Measurements from ENCODE around the gene FYN. TPM values are rescaled to one million over a fixed set of nuclear protein-coding genes. Genes with fewer than 3 reads are reported as not detected.

FYN gene
- total and polyA plus RNA-seq, 2 of the 4 experiments (the other 2 are of a cell fraction) = 30.8 to 36.4 TPM

DNA sequence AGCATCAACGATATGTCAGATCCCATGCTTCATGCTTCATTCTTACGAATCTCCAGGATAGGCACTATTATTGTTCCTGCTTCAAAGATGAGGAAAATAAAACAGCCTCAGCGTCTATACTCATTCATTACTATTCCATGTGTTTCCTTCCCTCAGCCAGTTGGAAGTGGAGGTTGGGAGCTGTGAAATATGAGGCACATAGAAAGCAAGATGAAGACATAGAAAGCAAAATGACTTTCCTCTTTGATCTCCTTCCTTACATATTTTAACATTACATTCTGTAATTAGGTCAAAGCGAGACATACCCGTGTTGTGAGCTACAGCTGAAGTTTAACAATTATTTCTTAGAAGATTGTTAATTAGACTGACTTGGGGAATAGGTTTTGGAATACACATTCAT lies 125.4 kb downstream of the FYN start:
- no peak for ATAC-seq (ENCODE audit: low read depth)
- dilution Hi-C loops (cut with HindIII; ENCODE audit: low sequenced_read_pairs, unreplicated experiment) (no loop called here), intact Hi-C loops (cut with micrococcal nuclease) (no loop called here), in situ Hi-C loops (cut with MboI; ENCODE audit: low sequenced_read_pairs) (no loop called here)
- Histone ChIP-seq H3K9me3 (ENCODE audit: control insufficient read depth, insufficient read depth, low read length) (no peaks in the 10 kb centered on the region), H2BK120ac (ENCODE audit: low read depth, low read length) (no peak overlapping the region), H4K91ac (ENCODE audit: insufficient read depth, low read depth, low read length) (no peak overlapping the region), H2BK20ac (ENCODE audit: low read depth, low read length) (no peak overlapping the region), H3K27me3 (ENCODE audit: control insufficient read depth, insufficient read depth, low read length) (no peaks in the 10 kb centered on the region), H3K56ac (ENCODE audit: extremely low read depth, insufficient read depth, low read length) (no peak overlapping the region), H3K4me3 (ENCODE audit: insufficient read depth, low read depth, low read length) (no peak overlapping the region), H3K14ac (replicated peaks; ENCODE audit: low read depth, low read length) (no peak overlapping the region), H3K9me1 (ENCODE audit: insufficient read depth, low read length) (peaks cover 9% of the 10 kb centered on the region), H3K27ac (ENCODE audit: insufficient read depth, low read length) (no peak overlapping the region), H2AK5ac (ENCODE audit: low read depth, low read length) (no peak overlapping the region), H3K79me1 (ENCODE audit: low read depth in 1 of 2, low read length in 2 of 2) (peaks cover 9 to 19% of the 10 kb centered on the region in 2 experiments; a peak in 3 of 4 replicates), H3K4ac (ENCODE audit: low read depth, low read length) (no peak overlapping the region), H4K8ac (ENCODE audit: low read depth in 2 of 2, low read length in 2 of 2) (no peak overlapping the region), H3K9ac (ENCODE audit: low read depth, low read length) (no peak overlapping the region), H3K4me2 (ENCODE audit: low read depth, low read length) (no peak overlapping the region), H2AFZ (replicated peaks; ENCODE audit: low read length, poor library complexity) (no peak overlapping the region), H4K20me1 (ENCODE audit: insufficient read depth, low read length) (no peaks in the 10 kb centered on the region), H3K4me1 (ENCODE audit: control insufficient read depth, insufficient read depth, low read length) (peaks cover 2% of the 10 kb centered on the region; the same call in 1 of the 2 replicates), H4K5ac (ENCODE audit: low read depth, low read length) (no peak overlapping the region), H3K23ac (ENCODE audit: low read depth, low read length) (no peak overlapping the region), H2AK9ac (replicated peaks; ENCODE audit: low read depth, low read length, poor library complexity) (no peak overlapping the region), H3K18ac (ENCODE audit: low read depth, low read length) (no peak overlapping the region), H2BK5ac (ENCODE audit: low read depth, low read length, poor library complexity, severe bottlenecking) (no peak overlapping the region), H3K36me3 (ENCODE audit: control insufficient read depth, insufficient read depth, low read length) (no peaks in the 10 kb centered on the region), H2BK15ac (ENCODE audit: low read depth, low read length) (no peak overlapping the region)
- TF ChIP-seq, protein P1, sequence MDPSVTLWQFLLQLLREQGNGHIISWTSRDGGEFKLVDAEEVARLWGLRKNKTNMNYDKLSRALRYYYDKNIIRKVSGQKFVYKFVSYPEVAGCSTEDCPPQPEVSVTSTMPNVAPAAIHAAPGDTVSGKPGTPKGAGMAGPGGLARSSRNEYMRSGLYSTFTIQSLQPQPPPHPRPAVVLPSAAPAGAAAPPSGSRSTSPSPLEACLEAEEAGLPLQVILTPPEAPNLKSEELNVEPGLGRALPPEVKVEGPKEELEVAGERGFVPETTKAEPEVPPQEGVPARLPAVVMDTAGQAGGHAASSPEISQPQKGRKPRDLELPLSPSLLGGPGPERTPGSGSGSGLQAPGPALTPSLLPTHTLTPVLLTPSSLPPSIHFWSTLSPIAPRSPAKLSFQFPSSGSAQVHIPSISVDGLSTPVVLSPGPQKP (IDR thresholded peaks at IDR 0.05; ENCODE audit: borderline replicate concordance, low read depth, low read length) = no peak
- TF ChIP-seq RCOR1 (IDR thresholded peaks at IDR 0.05; ENCODE audit: insufficient replicate concordance, low read length) = no peak
- TF ChIP-seq RFX5 (IDR thresholded peaks at IDR 0.05; ENCODE audit: low read depth, low read length) = no peak
- TF ChIP-seq POLR2A (IDR thresholded peaks at IDR 0.05; ENCODE audit: low read depth, low read length) = no peak
- no peak for TF ChIP-seq RAD21 (IDR thresholded peaks at IDR 0.05; ENCODE audit: low read length)
- TF ChIP-seq, protein P2, sequence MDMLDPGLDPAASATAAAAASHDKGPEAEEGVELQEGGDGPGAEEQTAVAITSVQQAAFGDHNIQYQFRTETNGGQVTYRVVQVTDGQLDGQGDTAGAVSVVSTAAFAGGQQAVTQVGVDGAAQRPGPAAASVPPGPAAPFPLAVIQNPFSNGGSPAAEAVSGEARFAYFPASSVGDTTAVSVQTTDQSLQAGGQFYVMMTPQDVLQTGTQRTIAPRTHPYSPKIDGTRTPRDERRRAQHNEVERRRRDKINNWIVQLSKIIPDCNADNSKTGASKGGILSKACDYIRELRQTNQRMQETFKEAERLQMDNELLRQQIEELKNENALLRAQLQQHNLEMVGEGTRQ (IDR thresholded peaks at IDR 0.05; ENCODE audit: low read depth, low read length) = no peak
- no peak for TF ChIP-seq FOS (IDR thresholded peaks at IDR 0.05; ENCODE audit: low read depth, low read length)
- TF ChIP-seq CTCF (conservative IDR thresholded peaks at IDR 0.05; ENCODE audit: low read depth, low read length) = no peak
- no peak for TF ChIP-seq SMC3 (IDR thresholded peaks at IDR 0.05; ENCODE audit: low read depth, low read length)
- no peak for TF ChIP-seq MAFK (IDR thresholded peaks at IDR 0.05; ENCODE audit: low read depth, low read length)
- no peak for TF ChIP-seq CHD1 (IDR thresholded peaks at IDR 0.05; ENCODE audit: low read depth, low read length)
- no peak for TF ChIP-seq CEBPB (IDR thresholded peaks at IDR 0.05; ENCODE audit: low read depth, low read length)
- 100% methylated on average over 1 of the region's 5 CpGs; no CpG with 5 or more reads in 1 of the 2 experiments for WGBS, 2 experiments (ENCODE audit: extremely low coverage in 2 of 2, insufficient read length in 1 of 2)
- CTCF ChIA-PET = interaction anchor here (1.2 kb wide), 1 partner anchor 14 kb away, joined by 3 read pairs; no protein-coding TSS in a partner anchor
- no peak for DNase-seq
- POLR2A ChIA-PET (ENCODE audit: unreplicated experiment) = no interaction called here
- BruUV-seq (replicated peaks) = no TSS peak

All from IMR-90 (cell line).